A673 (cell line): ENCODE measurements around the gene PALM2AKAP2.

Source experiments
- CTCF ChIP-seq: fragments of 300-800, 200-600 bp; sonication (generic); conservative IDR thresholded peaks from 2 replicates; pipeline ENCODE4 v1.5.1; 2017; ENCODE audit warnings: low read depth, mild to moderate bottlenecking, antibody characterized with exemption, low read length, moderate library complexity, mixed read lengths
- EZH2 ChIP-seq: fragments of 200-600 bp; sonication (generic); IDR thresholded peaks from 2 replicates; pipeline ENCODE4 v1.6.1; 2017; ENCODE audit warnings: borderline replicate concordance, low read depth, mild to moderate bottlenecking, mixed read lengths, antibody characterized with exemption, low read length; ENCODE audit not compliant: poor library complexity, severe bottlenecking

GRCh38 chr9:109791747-109792146 is 11.7 kb downstream of the PALM2AKAP2 start:
- no peak for TF ChIP-seq CTCF
- no peak for TF ChIP-seq EZH2
